GM18498 (cell line): ENCODE data around the gene DDX3Y.

ENCODE experiments used
- ATAC-seq: cut with Tn5 transposase; IDR thresholded peaks from one replicate; pipeline ENCODE4 v1.9.1; 2021; ENCODE audit warnings: mild to moderate bottlenecking, moderate library complexity; ENCODE audit not compliant: unreplicated experiment

DDX3Y gene

GRCh38 chrY:12904618-12905516, at the start of gene DDX3Y:
Gene DDX3Y, plus strand, starts transcription at chrY:12904868. Its CDS starts 69 bp downstream, at chrY:12904937.
- ATAC-seq, result peak; percentile 88

- ATAC-seq, result no peak
Measured at GRCh38 chrY:12855791-12856275, 48.8 kb upstream of the DDX3Y start.

GRCh38 chrY:12867960-12868359, 36.7 kb upstream of the DDX3Y start:
- no peak for ATAC-seq

GRCh38 chrY:12896973-12897372, 7.7 kb upstream of the DDX3Y start:
- no peak for ATAC-seq

GRCh38 chrY:12898604-12899003, 6.1 kb upstream of the DDX3Y start:
- no peak for ATAC-seq

- peak; percentile 46 for ATAC-seq
Measured at GRCh38 chrY:12905517-12905872, 827 bp downstream of the DDX3Y start.

- no peak for ATAC-seq
Measured at GRCh38 chrY:12905895-12906294, 1.2 kb downstream of the DDX3Y start.

GRCh38 chrY:12913541-12913940, 8.9 kb downstream of the DDX3Y start:
- ATAC-seq, result no peak

- ATAC-seq, result no peak
Measured at GRCh38 chrY:12928043-12928442, 23.4 kb downstream of the DDX3Y start.

GRCh38 chrY:12941725-12942687, 37.3 kb downstream of the DDX3Y start:
- peak; percentile 72 for ATAC-seq
